ENCODE measurements around the gene PPM1E. TPM values are rescaled to one million over a fixed set of nuclear protein-coding genes. Genes with fewer than 3 reads are reported as not detected.

Gene PPM1E
- total and polyA plus RNA-seq, 2 experiments from 2014 or later = 0.42 to 0.77 TPM

DNA sequence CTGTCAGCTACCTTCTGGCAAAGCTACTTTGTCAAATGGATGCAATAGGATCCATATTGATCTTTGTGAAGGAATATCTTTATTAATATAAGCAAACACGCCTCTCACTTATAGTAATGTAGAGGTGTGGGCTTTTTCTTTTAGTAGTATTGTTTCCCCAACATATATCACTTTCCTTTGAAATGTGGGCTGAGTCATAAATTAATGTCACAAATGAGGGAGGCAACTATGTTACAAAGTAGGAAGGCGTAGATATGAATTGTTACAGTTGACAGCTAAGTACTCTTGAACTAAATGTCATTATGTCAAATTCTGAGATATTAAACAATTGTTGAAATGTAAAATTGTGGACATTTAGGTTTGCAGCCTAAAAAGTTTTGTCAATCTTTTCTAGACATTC is 2.6 kb upstream of the PPM1E start:
- H3K36me3 ChIP-seq (replicated peaks; ENCODE audit: insufficient read depth, low read depth) = no peaks in the 10 kb centered on the region
- no peaks in the 10 kb centered on the region for H4K20me1 ChIP-seq (ENCODE audit: insufficient read depth, poor library complexity, severe bottlenecking)
- WGBS (ENCODE audit: low lambda C conversion rate, missing lambda C conversion rate) = 87% methylated on average over 2 of the region's 2 CpGs
- no peak overlapping the region for H3K4me2 ChIP-seq
- TF ChIP-seq, protein P1, sequence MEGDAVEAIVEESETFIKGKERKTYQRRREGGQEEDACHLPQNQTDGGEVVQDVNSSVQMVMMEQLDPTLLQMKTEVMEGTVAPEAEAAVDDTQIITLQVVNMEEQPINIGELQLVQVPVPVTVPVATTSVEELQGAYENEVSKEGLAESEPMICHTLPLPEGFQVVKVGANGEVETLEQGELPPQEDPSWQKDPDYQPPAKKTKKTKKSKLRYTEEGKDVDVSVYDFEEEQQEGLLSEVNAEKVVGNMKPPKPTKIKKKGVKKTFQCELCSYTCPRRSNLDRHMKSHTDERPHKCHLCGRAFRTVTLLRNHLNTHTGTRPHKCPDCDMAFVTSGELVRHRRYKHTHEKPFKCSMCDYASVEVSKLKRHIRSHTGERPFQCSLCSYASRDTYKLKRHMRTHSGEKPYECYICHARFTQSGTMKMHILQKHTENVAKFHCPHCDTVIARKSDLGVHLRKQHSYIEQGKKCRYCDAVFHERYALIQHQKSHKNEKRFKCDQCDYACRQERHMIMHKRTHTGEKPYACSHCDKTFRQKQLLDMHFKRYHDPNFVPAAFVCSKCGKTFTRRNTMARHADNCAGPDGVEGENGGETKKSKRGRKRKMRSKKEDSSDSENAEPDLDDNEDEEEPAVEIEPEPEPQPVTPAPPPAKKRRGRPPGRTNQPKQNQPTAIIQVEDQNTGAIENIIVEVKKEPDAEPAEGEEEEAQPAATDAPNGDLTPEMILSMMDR (IDR thresholded peaks at IDR 0.05; ENCODE audit: poor library complexity) = no peak
- TF ChIP-seq EZH2 (IDR thresholded peaks at IDR 0.05; ENCODE audit: borderline replicate concordance) (no peak), EZH2phosphoT487 (IDR thresholded peaks at IDR 0.05; ENCODE audit: low read depth, severe bottlenecking, unreplicated experiment) (no peak)
- H3K9me3 ChIP-seq (ENCODE audit: low read depth) = no peaks in the 10 kb centered on the region
- H3K79me2 ChIP-seq = no peaks in the 10 kb centered on the region
- H3K9me2 ChIP-seq (replicated peaks; ENCODE audit: insufficient read depth) = no peaks in the 10 kb centered on the region
- no peak overlapping the region for H2AFZ ChIP-seq
- H3K27ac ChIP-seq = no peak overlapping the region
- no peak for DNase-seq (ENCODE audit: low spot score)
- peaks cover 39% of the 10 kb centered on the region for H3K27me3 ChIP-seq
- peaks cover 5% of the 10 kb centered on the region for H3K4me1 ChIP-seq (ENCODE audit: insufficient read depth)
- H3K4me3 ChIP-seq = no peak overlapping the region

DNA sequence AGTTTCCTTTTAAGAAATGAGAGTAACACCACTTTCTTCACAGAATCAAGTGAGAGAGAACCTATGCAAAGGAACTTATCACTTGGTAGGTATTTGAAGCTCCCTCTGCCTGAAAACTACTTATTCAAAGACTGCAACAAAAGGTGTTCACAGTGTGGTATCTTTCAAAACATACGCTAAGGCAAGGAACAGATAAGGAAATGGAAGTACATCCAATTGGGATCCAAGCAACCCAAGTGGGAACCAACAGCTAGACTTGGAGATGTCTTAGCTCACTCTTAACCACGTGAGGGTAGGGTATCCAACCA is 431 bp upstream of the PPM1E start:
- TF ChIP-seq EZH2 (IDR thresholded peaks at IDR 0.05; ENCODE audit: borderline replicate concordance) (no peak), EZH2phosphoT487 (IDR thresholded peaks at IDR 0.05; ENCODE audit: low read depth, severe bottlenecking, unreplicated experiment) (no peak)
- TF ChIP-seq, protein P1 (IDR thresholded peaks at IDR 0.05; ENCODE audit: poor library complexity) = no peak
- Histone ChIP-seq H3K4me2 (peak overlapping the region; percentile 99), H4K20me1 (ENCODE audit: insufficient read depth, poor library complexity, severe bottlenecking) (no peaks in the 10 kb centered on the region), H3K4me1 (ENCODE audit: insufficient read depth) (peaks cover 5% of the 10 kb centered on the region), H2AFZ (peak overlapping the region; percentile 94), H3K27me3 (peaks cover 60% of the 10 kb centered on the region), H3K79me2 (no peaks in the 10 kb centered on the region), H3K4me3 (peak overlapping the region; percentile 79), H3K27ac (no peak overlapping the region), H3K9me2 (replicated peaks; ENCODE audit: insufficient read depth) (no peaks in the 10 kb centered on the region), H3K9me3 (ENCODE audit: low read depth) (no peaks in the 10 kb centered on the region), H3K36me3 (replicated peaks; ENCODE audit: insufficient read depth, low read depth) (no peaks in the 10 kb centered on the region)
- 37% methylated on average over 2 of the region's 2 CpGs for WGBS (ENCODE audit: low lambda C conversion rate, missing lambda C conversion rate)
- DNase-seq (ENCODE audit: low spot score) = no peak

DNA sequence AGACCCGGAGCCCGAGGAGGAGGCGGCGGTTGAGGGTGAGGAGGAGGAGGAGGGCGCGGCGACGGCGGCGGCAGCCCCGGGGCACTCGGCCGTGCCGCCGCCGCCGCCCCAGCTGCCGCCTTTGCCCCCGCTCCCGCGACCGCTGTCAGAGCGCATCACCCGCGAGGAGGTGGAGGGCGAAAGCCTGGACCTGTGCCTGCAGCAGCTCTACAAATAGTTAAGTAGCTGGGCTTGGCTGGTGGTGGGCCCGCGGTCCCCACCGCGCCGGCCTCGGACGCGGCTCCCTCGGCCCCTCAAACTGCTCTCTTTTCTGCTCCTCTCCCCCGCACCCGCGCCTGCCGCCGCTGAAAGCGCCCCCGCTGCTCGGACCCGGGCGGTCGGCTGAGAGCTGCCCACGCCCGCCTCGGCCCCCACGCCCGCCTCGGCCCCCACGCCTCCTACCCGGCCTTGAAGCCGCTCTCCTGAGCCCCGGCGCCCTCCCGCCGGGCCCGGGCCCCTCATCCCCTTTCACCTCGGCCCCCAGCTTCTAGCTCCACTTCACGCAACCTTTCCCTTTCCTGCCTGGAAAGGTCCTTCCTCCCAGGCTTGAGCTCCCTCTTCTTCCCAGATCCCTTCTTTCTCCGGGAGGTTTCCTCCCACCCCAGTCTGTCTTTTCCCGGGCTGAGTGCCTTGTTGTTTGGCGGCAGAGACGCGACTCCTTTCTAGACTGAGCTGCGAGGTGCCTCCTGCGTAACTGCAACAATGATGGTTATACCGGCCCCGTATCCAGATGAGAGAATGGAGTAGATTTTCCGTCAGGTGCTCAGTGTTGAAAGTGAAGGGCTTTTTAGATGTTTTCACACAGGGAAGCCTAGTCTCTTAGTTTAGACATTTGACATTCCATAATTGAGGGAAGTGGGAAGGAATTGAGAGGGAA is 850 bp downstream of the PPM1E start:
- Histone ChIP-seq H3K4me3 (peak overlapping the region; percentile 79), H3K27me3 (peaks cover 66% of the 10 kb centered on the region), H3K79me2 (no peaks in the 10 kb centered on the region), H3K36me3 (replicated peaks; ENCODE audit: insufficient read depth, low read depth) (no peaks in the 10 kb centered on the region), H3K9me2 (replicated peaks; ENCODE audit: insufficient read depth) (no peaks in the 10 kb centered on the region), H3K27ac (no peak overlapping the region), H3K4me2 (peak overlapping the region; percentile 99), H3K9me3 (ENCODE audit: low read depth) (no peaks in the 10 kb centered on the region), H2AFZ (peak overlapping the region; percentile 94), H3K4me1 (ENCODE audit: insufficient read depth) (peaks cover 5% of the 10 kb centered on the region), H4K20me1 (ENCODE audit: insufficient read depth, poor library complexity, severe bottlenecking) (no peaks in the 10 kb centered on the region)
- peak; percentile 21 for DNase-seq (ENCODE audit: low spot score)
- 2% methylated on average over 22 of the region's 72 CpGs for WGBS (ENCODE audit: low lambda C conversion rate, missing lambda C conversion rate)
- TF ChIP-seq EZH2phosphoT487 (IDR thresholded peaks at IDR 0.05; ENCODE audit: low read depth, severe bottlenecking, unreplicated experiment) = no peak
- peak; percentile 56 for TF ChIP-seq EZH2 (IDR thresholded peaks at IDR 0.05; ENCODE audit: borderline replicate concordance)

DNA sequence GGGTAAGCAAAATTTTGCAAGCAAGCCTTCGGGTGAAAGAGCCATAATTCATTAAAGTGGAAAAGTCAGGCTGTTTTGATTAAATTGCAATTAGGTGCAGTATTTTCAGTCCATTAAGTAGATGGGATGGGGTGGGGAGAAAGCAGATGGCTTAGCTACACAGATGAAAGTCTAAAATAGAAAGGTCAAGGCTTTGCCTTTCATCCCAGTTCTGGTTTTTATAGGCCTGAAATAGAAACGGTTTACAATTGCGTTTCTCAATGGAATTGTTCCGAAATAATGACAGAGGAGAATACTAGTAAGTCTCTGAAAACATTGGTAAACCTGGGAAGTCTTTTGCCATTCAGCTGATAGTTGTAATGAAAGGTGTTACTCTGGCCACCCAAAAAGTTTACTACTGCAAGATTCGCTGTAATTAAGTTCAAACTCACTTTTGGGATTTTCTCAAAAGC is 1.5 kb downstream of the PPM1E start:
- Histone ChIP-seq H3K36me3 (replicated peaks; ENCODE audit: insufficient read depth, low read depth) (no peaks in the 10 kb centered on the region), H2AFZ (no peak overlapping the region), H3K27me3 (peaks cover 66% of the 10 kb centered on the region), H3K9me3 (ENCODE audit: low read depth) (no peaks in the 10 kb centered on the region), H3K4me3 (no peak overlapping the region), H3K4me1 (ENCODE audit: insufficient read depth) (peaks cover 5% of the 10 kb centered on the region), H3K79me2 (no peaks in the 10 kb centered on the region), H3K27ac (no peak overlapping the region), H3K9me2 (replicated peaks; ENCODE audit: insufficient read depth) (no peaks in the 10 kb centered on the region), H3K4me2 (peak overlapping the region; percentile 99), H4K20me1 (ENCODE audit: insufficient read depth, poor library complexity, severe bottlenecking) (no peaks in the 10 kb centered on the region)
- DNase-seq (ENCODE audit: low spot score) = no peak
- 49% methylated on average over 5 of the region's 5 CpGs for WGBS (ENCODE audit: low lambda C conversion rate, missing lambda C conversion rate)
- TF ChIP-seq EZH2 (IDR thresholded peaks at IDR 0.05; ENCODE audit: borderline replicate concordance) (no peak), EZH2phosphoT487 (IDR thresholded peaks at IDR 0.05; ENCODE audit: low read depth, severe bottlenecking, unreplicated experiment) (no peak)
- TF ChIP-seq, protein P1 (IDR thresholded peaks at IDR 0.05; ENCODE audit: poor library complexity) = no peak
